Measurements from ENCODE around the gene UTS2R.
"Not testable (repeated sequence)": the region's sequence is repeated elsewhere in the genome, so short reads cannot be mapped to it uniquely, and the experiment has no call there.

UTS2R gene

GRCh38 chr17:82355770-82356427, 15.7 kb upstream of the UTS2R start:
- peak; percentile 48 for DNase-seq

GRCh38 chr17:82356845-82357355, 14.7 kb upstream of the UTS2R start:
- DNase-seq: no peak

GRCh38 chr17:82357394-82357793, 14.2 kb upstream of the UTS2R start:
- DNase-seq: no peak

GRCh38 chr17:82358465-82359350, 12.9 kb upstream of the UTS2R start, which contains the start of gene TEX19:
TEX19 (plus strand) TSS chr17:82359247; CDS start chr17:82362151, 2,904 bp downstream.
- DNase-seq: peak; percentile 27

- DNase-seq: not testable (repeated sequence)
These were observed 12.0 kb upstream of the UTS2R start for GRCh38 chr17:82359451-82360074.

GRCh38 chr17:82361885-82362633, 9.5 kb upstream of the UTS2R start:
- DNase-seq: no peak

- no peak for DNase-seq
These were observed 5.8 kb upstream of the UTS2R start for GRCh38 chr17:82365606-82366295.

- DNase-seq: no peak
These were observed 4.8 kb upstream of the UTS2R start for GRCh38 chr17:82366749-82367148.

- DNase-seq: peak; percentile 34
These were observed 3.6 kb upstream of the UTS2R start for GRCh38 chr17:82367724-82368524.

GRCh38 chr17:82369211-82369610, 2.4 kb upstream of the UTS2R start:
- no peak for DNase-seq

- DNase-seq: no peak
These were observed 863 bp upstream of the UTS2R start for GRCh38 chr17:82370471-82371332.

- no peak for DNase-seq
These were observed 895 bp downstream of the UTS2R start for GRCh38 chr17:82372249-82373071.

- DNase-seq: not testable (repeated sequence)
These were observed 1.5 kb downstream of the UTS2R start for GRCh38 chr17:82373072-82373452.

- DNase-seq: no peak
These were observed 2.4 kb downstream of the UTS2R start for GRCh38 chr17:82373731-82374625.

GRCh38 chr17:82374626-82375331, 3.2 kb downstream of the UTS2R start:
- DNase-seq: no peak

GRCh38 chr17:82375359-82376041, 3.9 kb downstream of the UTS2R start:
- DNase-seq: no peak

Data from fibroblast of skin of right biceps (primary cell).